COLO668 (cell line): ENCODE data around the gene NKPD1.

Source experiments
- DNase-seq: peaks from one replicate; lab custom pipeline; 2025; ENCODE audit not compliant: unreplicated experiment; lab: John Stamatoyannopoulos, UW

Gene NKPD1

GRCh38 chr19:45160870-45161737 is at the start of gene NKPD1:
NKPD1 (minus strand) TSS chr19:45160982; CDS start chr19:45160150, 832 bp downstream.
- peak; percentile 65 for DNase-seq

GRCh38 chr19:45206328-45206727 is 45.5 kb upstream of the NKPD1 start:
- DNase-seq: no peak

GRCh38 chr19:45205810-45206209 is 45.0 kb upstream of the NKPD1 start:
- DNase-seq: no peak

GRCh38 chr19:45202637-45203036 is 41.9 kb upstream of the NKPD1 start:
- no peak for DNase-seq

- DNase-seq: no peak
Observed at GRCh38 chr19:45200568-45200967, 39.8 kb upstream of the NKPD1 start.

GRCh38 chr19:45195764-45196163 is 35.0 kb upstream of the NKPD1 start:
- DNase-seq: peak; percentile 5

- DNase-seq: no peak
Observed at GRCh38 chr19:45191375-45191774, 30.6 kb upstream of the NKPD1 start.

GRCh38 chr19:45189971-45190370 is 29.2 kb upstream of the NKPD1 start:
- no peak for DNase-seq

GRCh38 chr19:45187421-45188100 is 26.8 kb upstream of the NKPD1 start:
- peak; percentile 11 for DNase-seq

GRCh38 chr19:45186509-45187334 is 25.9 kb upstream of the NKPD1 start:
- no peak for DNase-seq

GRCh38 chr19:45184115-45184514 is 23.3 kb upstream of the NKPD1 start:
- no peak for DNase-seq

GRCh38 chr19:45182758-45183157 is 22.0 kb upstream of the NKPD1 start:
- no peak for DNase-seq

- DNase-seq: no peak
Observed at GRCh38 chr19:45180936-45181335, 20.2 kb upstream of the NKPD1 start.

- no peak for DNase-seq
Observed at GRCh38 chr19:45179892-45180370, 19.1 kb upstream of the NKPD1 start.

- DNase-seq: peak; percentile 52
Observed at GRCh38 chr19:45179072-45179891, 18.5 kb upstream of the NKPD1 start.

GRCh38 chr19:45178262-45179071 is 17.7 kb upstream of the NKPD1 start, which contains the start of gene BLOC1S3:
BLOC1S3 (plus strand) TSS chr19:45178784; CDS start chr19:45179297, 513 bp downstream.
- DNase-seq: peak; percentile 99

GRCh38 chr19:45177817-45178261 is 17.1 kb upstream of the NKPD1 start, which contains the start of gene TRAPPC6A:
TRAPPC6A (minus strand) TSS chr19:45178237; CDS start chr19:45178218, 19 bp downstream.
- DNase-seq: no peak

GRCh38 chr19:45175515-45176345 is 14.9 kb upstream of the NKPD1 start:
- DNase-seq: peak; percentile 11
